Activated CD4-positive, CD25-positive, alpha-beta regulatory T cell treated with anti-CD3 and anti-CD28 coated beads, Interleukin-2, amount 50 U/mL, for 72 hours (primary cell): ENCODE data around the gene NOL8.

Experiments
- DNase-seq: peaks from one replicate; pipeline ENCODE4 v3.0.0; 2021

NOL8 gene

DNA sequence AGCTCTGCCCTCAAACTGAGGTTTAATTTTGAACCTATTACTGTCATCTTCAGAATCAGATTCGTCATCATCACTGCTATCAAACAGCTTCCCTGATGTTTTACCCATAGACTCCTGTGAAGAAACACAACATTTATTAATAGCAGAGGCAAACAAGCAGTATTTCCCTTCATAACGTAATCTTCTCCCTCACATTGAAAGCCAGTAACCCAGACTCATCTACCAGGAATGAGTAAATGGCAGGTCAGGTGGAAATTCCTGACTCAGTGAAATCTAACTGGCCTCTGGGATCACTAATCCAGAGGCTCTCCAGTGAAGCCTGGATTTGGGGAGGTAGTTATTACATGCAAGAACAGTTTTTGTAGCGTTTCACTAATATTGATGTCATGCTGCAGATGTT lies 14.6 kb downstream of the NOL8 start:
- DNase-seq: no peak

DNA sequence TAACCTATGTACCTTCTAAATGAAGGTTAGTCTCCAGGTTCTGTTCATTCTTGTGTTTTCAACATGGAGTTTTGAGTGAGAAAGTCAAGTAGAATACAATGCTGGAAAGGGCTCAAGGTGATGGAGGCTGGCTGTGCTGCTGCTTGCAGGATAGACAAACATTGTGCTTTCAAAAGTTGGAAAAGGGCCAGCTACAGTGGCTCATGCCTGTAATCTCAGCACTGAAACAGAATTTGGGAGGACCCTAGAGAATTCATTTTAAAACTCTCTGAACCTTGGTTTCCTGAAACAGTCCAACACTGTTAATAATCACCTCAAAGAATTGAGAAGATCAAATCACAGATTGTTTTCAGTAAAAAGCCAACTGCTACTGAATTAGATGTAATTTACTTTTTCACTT lies 16.3 kb downstream of the NOL8 start:
- DNase-seq: no peak

DNA sequence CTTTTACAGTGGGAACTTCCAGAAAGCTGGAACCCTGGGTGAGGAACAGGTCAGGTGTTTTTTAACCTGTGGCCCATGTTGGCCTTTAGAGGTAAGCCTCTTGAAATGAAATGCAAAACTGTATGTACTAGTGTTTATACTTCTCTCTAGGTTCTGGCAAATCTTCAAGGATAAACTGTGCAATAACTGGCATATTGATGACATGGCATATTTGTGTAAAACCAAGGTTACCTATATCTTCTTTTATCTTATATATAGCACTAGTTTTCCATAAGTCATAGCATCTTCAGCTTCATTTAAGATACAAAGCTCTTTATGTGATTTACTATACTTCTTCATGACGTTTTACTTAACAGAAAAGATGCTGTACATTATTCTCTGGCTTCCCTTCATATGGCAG lies 24.2 kb downstream of the NOL8 start:
- no peak for DNase-seq

DNA sequence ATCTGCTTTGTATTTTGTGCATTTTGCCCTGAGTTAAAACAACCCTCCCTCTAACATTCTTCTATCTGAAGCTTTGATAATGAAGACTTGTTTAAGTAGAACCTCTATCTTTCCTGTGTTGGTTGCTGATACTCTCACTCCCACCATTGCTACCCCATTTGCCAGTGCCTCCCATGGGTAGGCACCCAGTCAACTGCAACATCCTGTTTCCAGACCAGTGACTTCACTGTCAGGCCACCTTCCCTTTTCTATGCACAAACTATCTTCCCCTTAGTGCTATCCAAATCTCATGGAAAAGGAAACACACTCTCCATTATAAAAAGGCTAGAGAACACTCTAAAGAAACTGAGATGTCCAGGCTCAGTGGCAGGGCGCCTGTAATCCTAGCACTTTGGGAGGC lies 26.0 kb downstream of the NOL8 start:
- DNase-seq: no peak

DNA sequence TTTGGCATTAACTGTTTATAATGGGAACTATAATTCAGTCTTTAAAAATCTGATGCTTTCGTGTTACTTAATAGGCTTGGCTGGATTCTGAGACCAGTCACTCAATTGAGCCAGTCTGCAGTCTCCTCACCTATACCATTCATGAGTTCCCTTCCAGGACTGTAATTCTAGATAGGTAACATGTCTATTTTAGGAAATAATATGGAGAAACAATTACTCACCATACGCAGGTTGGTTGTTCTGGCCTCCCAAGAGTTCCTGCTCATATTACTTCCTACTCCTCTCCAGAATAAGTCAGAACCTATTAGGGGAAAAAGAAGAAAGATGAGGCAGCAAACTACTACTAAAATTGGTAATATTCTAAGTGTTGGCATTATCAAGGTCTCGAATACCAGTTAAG lies 27.1 kb downstream of the NOL8 start:
- DNase-seq: no peak

DNA sequence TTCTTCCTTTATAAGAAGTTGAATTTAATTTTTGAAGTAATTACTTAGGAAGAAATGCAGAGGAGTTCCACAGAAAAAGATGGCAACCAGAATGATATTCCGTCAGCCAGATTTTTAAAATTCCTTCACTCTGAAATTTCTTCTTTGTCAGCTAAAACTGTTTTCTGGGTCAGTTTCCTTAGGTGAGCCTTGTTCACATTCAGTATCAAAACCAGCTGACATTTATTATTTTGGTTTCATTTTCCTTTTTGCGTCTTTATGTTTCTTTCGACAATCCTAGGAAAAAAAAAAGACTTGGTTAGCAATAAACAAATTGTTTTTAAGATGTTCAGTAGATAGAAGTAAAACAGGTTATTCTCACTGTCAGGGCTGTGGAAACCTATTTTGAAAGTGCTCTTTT lies 27.5 kb downstream of the NOL8 start:
- DNase-seq: no peak

DNA sequence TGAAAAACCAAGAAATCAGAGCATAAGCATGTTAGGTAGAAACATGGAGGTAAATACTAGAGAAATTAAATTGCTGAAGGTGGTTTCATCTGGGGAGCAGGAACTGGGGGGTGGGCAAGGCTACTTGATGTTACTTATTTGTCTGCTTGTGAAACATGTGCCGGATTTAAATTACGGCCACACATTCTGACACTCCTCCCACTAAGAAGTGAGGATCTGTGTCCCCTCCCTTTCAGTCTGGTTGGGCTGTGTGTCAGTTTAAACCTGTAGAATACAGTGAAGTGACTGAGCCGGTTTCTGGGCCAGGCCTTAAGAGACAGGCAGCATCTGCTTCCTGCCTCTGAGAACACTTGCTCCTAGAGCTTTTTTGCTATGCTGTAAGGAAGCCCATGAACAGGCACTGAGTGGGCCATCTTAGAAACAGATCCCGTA lies 29.3 kb downstream of the NOL8 start:
- DNase-seq: no peak

DNA sequence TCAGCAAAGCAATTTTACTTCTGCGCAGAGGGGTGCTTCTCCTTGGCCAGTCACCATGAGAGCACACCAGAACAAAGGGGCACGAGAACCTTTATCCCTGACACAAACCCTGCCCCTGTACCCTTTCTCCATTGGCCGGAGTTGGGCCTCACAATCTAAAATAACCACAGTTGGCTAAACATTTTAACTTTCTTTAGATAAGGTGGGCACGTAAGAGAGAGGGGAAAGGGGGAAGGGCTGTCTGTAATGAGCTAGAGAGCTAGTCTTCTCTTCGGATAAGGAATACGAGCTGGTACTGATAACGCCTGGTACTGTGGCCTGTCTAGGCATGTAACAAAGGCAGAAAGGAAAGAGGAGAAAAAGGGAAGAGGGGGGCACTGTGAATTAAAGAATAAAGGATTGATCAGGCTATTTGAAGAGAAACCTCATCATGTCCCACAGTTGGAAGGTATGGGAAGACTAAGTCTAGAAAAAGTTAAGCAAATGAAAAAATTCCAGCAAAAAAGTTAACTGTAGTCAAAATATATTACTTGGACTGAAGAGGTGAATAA lies 29.8 kb downstream of the NOL8 start:
- no peak for DNase-seq

DNA sequence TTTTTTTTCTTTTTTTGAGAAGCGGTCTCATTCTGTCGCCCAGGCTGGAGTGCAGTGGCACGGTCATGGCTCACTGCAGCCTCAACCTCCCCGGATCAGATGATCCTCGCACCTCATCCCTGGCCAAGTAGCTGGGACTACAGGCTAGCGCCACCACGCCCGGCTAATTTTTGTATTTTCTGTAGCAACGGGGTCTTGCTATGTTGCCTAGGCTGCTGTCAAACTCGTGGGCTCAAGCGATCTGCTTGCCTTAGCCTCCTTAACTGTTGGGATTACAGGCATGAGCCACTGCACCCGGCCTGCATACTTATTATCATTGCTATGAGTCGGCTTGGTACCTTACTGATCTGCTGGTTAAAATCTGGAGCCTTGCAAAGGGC lies 30.9 kb downstream of the NOL8 start:
- peak; percentile 34 for DNase-seq

DNA sequence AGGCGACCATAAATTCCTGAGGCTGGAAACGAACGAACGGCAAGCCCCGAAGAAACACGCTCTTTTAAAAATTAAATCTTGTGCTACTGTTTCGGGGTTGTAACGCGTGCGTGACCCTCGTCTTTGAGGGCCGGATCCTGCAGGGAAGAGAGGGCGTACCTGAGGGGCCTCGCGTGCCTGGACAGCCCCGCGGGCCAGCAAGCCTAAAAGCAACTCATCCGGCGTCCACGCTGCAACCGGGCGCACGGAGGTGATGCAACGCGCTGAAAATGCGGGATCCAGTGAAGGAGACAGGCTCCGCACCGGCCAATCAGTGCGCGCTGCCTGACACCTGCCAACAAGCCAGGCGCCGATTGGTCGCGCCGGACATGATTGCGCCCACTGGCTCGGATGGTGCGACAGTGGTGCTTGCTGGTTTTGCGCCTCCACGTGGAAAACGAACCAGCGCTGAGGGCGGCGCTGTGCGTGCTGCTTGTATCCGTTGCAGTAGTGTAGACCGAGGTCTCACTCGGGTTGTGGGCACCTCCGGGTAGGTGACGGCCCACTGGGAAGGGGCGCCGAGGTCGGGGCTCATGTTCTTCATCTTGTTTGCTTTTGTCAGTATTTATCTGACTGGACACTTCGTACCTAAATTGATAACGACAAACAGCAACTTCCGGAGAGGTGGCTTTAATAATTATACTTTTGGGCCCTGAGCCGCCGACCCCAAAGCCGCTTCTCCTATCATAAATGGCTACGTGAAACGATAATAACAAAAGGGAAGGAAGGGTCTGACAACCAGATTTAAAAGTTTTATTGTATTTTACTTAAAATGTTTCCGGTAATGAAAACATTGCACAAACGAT lies 31.5 kb downstream of the NOL8 start, which contains the start of gene IARS1:
Gene IARS1 (minus strand): TSS at position 246 of the 845 bp plus-strand sequence. CDS start 4,278 bp downstream, outside the sequence.
- DNase-seq: peak; percentile 100

DNA sequence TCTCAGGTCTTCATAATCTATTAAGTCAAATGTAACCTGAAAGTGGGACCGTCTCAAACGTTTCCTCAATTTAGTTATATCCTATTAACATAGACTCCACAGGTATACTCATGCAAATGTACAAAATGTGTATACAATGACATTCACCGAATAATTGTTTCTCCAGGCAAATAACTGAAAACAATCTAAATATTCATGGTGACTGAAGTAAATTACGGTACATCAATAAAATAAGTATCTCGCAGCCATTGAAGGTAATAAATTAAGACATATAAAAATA lies 32.1 kb downstream of the NOL8 start:
- no peak for DNase-seq

DNA sequence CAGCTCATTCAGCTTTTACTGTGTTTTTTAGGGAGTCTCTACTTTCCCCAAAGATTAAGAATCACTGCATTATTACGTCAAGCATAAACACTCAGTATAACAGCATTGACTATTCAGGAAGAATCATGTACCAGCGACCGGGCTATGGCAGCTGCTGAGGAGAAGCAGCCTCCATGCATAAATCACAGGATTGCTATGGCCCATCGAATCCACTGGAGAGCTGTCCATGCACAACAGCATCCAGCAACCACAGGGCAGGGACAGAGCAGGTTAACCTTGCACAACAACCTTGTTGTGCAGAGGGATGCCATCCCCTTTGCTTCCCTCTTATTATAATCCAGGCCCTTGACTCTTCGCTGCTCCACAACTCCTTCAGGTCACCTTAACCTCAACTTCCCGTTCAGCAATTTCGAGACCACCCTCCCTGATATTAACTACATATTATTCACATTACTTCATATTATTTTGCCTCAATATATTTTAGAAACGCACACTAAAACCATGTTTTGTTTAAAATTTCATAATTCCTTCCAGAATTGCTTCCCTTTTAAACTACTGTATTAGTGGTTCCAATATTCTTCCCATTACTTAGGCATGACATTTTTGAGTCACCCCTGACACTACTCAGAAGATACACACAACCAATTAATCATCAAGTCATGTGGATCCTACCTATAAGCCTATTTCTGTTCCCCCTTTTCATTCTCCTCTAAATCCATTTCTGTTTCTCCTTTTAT lies 32.6 kb downstream of the NOL8 start:
- DNase-seq: no peak

DNA sequence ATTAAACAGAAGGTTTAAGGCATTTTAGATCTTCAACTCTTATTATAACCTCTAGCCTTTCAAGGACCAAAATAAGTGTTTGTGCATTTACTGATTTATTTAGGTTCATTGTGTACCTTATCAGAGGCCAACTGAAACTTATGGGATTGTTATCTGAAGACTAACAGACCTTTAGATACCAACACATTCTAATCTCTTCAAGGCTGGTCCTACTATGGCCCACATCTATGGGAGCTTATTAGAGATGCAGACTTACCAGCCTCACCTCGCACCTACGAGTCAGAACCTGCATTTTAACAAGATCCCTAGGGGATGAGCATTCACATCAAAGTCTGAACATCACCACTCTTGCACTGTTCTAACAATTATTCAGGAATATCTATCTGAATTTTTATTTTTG lies 33.6 kb downstream of the NOL8 start:
- no peak for DNase-seq

DNA sequence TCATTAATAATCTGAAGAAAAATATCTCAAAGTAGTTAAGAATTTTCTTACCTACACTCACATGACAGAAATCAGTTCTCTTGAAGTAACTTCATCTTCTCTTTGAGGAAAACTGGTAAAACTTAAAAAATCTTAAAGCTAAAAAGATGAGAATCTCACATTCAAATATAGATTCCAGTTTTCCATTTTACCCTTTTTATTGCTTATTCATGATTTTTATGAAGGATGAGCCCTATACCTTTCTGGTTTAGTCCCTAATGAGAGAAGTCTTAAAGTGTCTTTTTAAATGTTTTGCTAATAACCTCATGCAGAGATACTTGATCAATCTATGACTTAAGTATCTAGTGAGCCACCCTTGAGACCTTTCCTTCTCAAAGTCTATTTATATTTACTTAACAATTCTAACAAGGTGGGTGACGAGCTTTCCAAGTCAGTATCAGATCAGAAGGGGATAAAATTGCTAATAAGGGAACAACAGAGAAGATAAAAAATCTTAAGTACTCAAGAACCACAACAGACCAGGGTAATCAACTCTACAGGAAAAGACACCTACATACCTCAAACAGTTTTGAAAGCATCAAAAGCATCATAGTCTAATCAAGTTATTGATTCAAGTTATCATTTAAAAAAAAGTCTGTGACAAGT lies 34.2 kb downstream of the NOL8 start:
- no peak for DNase-seq

DNA sequence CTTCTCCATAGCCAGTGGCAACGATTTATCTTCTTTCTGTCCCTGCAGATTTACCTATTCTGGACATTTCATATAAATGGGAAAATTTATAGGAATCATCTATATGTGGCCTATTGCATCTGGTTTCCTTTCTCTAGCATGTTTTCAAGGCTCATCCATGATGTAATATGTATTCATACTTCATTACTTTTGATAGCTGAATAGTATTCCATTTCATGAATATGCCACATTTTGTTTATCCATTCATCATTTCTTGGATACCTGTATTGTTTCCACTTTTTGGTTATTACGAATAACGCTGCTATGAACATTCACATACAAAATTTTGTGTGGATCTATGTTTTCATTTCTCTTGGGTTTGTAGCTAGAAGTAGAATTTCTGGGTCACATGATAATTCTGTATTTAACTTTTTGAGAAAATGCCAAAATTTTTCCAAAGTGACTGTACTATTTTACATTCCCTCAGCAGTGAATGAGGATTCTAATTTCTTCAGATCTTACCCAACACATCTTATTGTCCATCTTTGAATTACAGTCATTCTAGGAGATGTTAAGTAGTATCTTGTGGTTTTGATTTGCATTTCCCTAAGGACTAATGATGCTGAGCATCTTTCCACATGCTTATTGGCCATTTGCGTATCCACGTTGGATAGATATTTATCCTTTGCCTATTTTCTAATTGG lies 35.3 kb downstream of the NOL8 start:
- no peak for DNase-seq

DNA sequence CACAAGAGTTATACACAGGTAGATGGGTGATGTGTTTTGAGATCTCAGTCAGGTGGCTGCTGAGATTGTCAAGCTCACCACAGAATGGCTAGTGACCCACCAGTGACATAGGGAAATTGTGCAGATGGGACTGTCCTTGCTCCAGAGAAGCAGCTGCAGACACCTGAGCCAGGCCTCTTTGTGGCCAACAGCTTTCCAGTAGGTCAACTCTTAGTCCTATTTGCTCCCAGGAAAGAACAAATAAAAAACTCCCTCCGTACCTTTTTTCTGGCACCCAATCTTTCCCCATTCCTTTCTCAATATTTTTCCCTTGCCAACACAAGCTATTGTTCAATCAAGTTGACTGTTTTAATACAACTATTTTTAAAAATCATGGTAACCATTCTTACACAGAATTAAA lies 45.8 kb downstream of the NOL8 start:
- no peak for DNase-seq

DNA sequence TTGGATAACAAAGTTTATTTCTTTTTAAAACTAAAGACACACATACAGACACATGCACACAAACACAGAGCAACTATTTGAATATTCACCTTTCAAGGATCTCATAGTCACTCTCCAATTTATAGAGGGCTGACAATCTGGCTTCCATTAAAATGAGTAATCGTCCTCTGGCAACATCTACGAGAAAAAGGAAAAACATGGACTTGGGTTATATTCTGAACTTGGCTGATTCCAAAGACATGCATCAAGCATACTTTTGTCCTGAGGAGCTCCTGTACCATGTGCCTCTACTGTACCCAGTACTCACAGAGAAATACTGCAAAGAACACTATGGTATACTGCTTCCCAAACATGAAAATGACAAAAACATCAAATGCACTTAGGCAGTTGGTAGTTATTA lies 47.0 kb downstream of the NOL8 start:
- no peak for DNase-seq

DNA sequence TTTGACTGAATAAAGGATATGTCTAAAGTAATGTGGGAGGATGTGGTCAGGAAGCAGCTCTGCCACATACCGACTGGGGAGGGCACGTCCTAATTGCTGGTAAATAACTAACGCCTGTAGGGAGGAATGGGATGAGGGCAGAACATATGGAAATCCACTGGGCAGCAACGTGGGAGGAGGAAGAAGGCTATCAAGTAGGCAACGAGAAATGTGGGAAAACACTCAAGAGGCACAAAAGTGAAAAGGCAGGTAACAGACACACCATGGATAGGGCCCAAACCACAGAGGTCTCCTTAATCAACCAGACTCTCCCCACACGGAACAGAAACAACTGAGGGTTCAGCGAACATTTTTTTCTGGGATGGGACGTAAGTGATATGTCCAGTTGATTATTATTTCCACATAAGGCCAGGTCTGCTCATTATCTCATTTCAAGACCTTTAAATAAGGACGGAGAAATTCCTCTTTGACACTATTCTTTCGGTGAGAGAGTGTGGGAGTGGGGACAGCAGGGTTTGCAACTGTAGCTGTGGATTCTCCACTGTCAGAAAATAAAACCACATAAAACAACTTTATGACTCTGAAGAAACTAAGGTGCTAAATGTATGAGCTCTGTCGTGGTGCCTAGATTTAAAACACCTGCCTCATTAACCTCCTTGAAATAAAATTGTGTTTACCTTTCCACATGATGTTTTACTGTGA lies 48.7 kb downstream of the NOL8 start:
- no peak for DNase-seq

DNA sequence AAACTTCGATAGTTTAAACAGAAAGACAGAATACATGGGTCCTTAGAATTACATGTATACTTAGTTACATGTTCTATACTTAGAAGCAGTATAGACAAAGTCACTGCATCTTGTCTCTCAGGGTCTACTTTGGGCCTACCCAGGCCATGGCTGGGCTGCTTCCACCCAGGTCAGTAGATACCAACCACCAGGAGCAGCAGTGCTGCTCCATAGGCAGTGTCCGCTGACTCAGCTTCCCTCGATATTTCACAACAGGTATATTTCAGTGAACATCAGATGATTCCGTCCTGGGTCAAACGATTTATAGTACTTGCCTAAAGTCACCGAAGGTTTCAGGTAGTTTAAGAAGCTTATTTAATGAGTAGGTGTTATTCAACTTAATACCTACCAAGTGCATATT lies 49.6 kb downstream of the NOL8 start:
- DNase-seq: no peak

DNA sequence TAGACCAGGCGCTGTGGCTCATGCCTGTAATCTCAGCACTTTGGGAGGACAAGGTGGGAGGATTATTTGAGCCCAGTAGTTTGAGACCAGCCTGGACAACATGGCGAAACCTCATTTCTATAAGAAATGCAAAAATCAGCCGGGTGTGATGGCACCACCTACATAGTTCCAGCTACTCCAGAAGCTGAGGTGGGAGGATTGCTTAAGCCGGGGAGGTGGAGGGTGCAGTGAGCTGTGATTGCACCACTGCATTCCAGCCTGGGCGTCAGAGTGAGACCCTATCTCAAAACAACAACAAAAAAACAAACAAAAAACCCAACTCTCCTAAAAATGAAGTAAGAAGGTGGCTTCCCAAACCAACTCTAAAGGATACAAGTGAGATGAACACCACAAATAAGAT lies 54.6 kb downstream of the NOL8 start:
- no peak for DNase-seq

DNA sequence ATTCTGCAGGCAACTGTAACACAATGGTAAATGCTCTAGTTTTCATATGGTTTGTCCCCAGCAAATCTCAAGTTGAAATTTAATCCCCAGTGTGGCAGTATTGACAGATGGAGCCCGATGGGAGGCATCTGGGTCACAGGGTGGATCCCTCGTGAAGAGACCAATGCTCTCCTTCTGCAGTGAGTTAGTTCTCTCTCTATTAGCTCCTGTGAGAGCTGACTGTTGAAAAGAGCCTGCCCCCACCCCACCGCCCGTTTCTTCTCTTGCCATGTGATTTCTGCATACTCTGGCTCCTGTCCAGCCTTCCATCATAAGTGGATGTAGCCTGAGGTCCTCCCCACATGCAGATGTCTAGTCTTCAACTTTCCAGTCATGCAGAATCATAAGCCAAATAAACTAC lies 58.7 kb downstream of the NOL8 start:
- no peak for DNase-seq

DNA sequence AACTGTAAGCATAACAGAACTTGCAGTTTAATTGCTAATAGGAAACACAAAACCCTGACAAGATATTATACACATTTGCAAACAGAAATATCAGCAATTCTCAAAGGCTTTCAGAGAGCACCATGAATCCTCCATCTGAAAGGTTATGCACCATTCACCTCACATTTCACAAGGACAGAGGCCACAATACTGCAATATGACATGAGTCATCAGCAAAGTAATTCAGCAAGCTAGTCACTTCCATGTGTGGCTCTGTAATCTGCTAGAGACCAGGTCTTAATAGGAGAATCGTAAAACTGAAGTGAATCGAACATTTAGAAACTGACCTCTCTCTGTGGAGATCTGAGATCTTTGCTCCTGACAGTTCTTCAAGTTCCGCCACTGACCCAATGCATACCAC lies 60.0 kb downstream of the NOL8 start:
- DNase-seq: no peak

DNA sequence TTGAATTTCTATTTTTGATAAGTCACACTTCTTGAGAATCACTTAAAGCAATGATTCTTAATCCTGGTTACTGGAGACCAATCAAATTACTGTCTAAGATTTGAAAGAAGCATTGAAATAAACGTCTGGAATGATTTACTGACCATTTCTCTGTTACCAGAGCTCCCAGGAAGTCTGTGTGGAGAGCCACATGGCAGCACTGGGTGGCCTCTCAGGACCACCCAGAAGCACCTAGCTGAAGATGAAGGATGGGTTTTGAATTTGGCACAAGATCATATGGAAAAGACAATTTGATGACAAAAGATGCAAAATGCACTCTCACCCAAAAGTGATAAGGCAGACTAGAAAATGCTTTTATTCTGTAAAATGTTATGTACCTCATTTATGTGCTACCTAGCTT lies 62.0 kb downstream of the NOL8 start:
- no peak for DNase-seq
